Measurements from ENCODE around the gene EMC1.

DNA sequence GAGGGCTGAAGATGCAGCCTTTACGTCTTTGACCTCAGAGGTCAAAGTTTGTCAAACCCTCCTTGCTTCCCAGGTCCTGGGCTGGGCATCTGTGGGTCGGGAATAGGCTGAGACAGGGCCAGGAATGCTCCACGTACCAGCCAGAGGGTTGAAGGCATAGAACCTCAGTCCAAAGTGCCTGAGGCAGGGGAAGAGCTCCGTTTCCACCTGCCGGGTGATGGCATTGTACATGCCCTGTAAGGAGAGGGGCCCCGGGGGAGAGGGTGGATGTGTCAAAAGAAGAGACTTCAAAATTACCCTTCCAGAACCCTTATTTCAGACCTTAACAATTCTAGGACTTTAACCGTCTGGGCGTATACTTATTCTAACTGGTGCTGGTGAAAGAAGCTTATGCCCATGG, 33.6 kb upstream of the EMC1 start:
- no peak for TF ChIP-seq EZH2 (IDR thresholded peaks at IDR 0.05; ENCODE audit: borderline replicate concordance, low read depth, low read length, severe bottlenecking)
- TF ChIP-seq, protein P1, sequence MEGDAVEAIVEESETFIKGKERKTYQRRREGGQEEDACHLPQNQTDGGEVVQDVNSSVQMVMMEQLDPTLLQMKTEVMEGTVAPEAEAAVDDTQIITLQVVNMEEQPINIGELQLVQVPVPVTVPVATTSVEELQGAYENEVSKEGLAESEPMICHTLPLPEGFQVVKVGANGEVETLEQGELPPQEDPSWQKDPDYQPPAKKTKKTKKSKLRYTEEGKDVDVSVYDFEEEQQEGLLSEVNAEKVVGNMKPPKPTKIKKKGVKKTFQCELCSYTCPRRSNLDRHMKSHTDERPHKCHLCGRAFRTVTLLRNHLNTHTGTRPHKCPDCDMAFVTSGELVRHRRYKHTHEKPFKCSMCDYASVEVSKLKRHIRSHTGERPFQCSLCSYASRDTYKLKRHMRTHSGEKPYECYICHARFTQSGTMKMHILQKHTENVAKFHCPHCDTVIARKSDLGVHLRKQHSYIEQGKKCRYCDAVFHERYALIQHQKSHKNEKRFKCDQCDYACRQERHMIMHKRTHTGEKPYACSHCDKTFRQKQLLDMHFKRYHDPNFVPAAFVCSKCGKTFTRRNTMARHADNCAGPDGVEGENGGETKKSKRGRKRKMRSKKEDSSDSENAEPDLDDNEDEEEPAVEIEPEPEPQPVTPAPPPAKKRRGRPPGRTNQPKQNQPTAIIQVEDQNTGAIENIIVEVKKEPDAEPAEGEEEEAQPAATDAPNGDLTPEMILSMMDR (IDR thresholded peaks at IDR 0.05; ENCODE audit: borderline replicate concordance, extremely low read depth, low read length, poor library complexity, severe bottlenecking) = no peak
